T-cell (primary cell): ENCODE results near the gene FHL1. TPM values are rescaled to one million over a fixed set of nuclear protein-coding genes. Genes with fewer than 3 reads are reported as not detected.

ENCODE experiments used
- ATAC-seq, 4 experiments: fragments of 200-7000 bp in 3 of 4; fragments of 150-1000 bp in 1 of 4; cut with Tn5 transposase; replicated peaks in 1 of 4; 1 replicate in 3 of 4; 2 replicates in 1 of 4; pipeline ENCODE4 v1.10.0; 2021; ENCODE audit warnings: moderate library complexity in 3 of 4, mild to moderate bottlenecking in 2 of 4, moderate number of reproducible peaks in 1 of 4
- CTCF ChIA-PET, 2 donors: fragments of 300-600 bp; sonication (Branson Sonifier 250); formaldehyde crosslinking; loops; one replicate each; lab custom pipeline; 2022; ENCODE audit warnings: antibody characterized with exemption in 2 of 2; lab: Charles Lee
- POLR2A ChIA-PET, 2 donors: fragments of 300-600 bp; sonication (Branson Sonifier 250); formaldehyde crosslinking; loops; one replicate each; lab custom pipeline; 2022; ENCODE audit warnings: antibody characterized with exemption in 2 of 2; lab: Charles Lee
- DNase-seq, 35 experiments: peaks; one replicate each; pipeline versions ENCODE4 v3.0.0 to v3.0.0-alpha.2; 2013 to 2023
- H3K27ac ChIP-seq: one replicate; pipeline ENCODE4 v1.5.1; 2013; ENCODE audit warnings: low read length
- H3K27me3 ChIP-seq, 2 experiments: replicated peaks in 1 of 2; 1 replicate in 1 of 2; 2 replicates in 1 of 2; pipeline versions ENCODE4 v1.6.1 to v1.7.0; 2013; ENCODE audit warnings: low read length in 1 of 2, mixed read lengths in 1 of 2; ENCODE audit not compliant: control insufficient read depth in 2 of 2, insufficient read depth in 2 of 2; ENCODE audit errors: extremely low read depth in 1 of 2
- H3K36me3 ChIP-seq, 2 donors: 1 replicate in 1 of 2; 2 replicates in 1 of 2; pipeline versions ENCODE4 v1.6.1 to v1.7.0; 2013; ENCODE audit warnings: low read length in 1 of 2; ENCODE audit not compliant: control insufficient read depth in 2 of 2, insufficient read depth in 1 of 2; ENCODE audit errors: extremely low read depth in 1 of 2
- H3K4me1 ChIP-seq, 2 experiments: 1 replicate in 1 of 2; 2 replicates in 1 of 2; pipeline versions ENCODE4 v1.6.1 to v1.7.0; 2013; ENCODE audit warnings: low read length in 2 of 2, mixed read lengths in 1 of 2; ENCODE audit not compliant: insufficient read depth in 2 of 2, control insufficient read depth in 1 of 2; ENCODE audit errors: extremely low read depth in 1 of 2
- H3K4me3 ChIP-seq, 2 donors: 1 replicate in 1 of 2; 2 replicates in 1 of 2; pipeline versions ENCODE4 v1.5.1 to v1.7.0; 2013; ENCODE audit warnings: mild to moderate bottlenecking in 2 of 2, low read length in 1 of 2, moderate library complexity in 1 of 2; ENCODE audit not compliant: control insufficient read depth in 1 of 2; ENCODE audit errors: extremely low read depth in 1 of 2
- H3K9me3 ChIP-seq: 2 replicates; pipeline ENCODE4 v1.7.0; 2013
- H3K27ac Mint-ChIP-seq, 2 donors: one replicate each; pipeline ENCODE4 v1.8.0; 2020 to 2021; ENCODE audit warnings: mild to moderate bottlenecking in 2 of 2, mixed read lengths in 2 of 2
- H3K27me3 Mint-ChIP-seq, 2 donors: one replicate each; pipeline ENCODE4 v1.8.0; 2021 to 2022; ENCODE audit warnings: mixed read lengths in 2 of 2
- H3K36me3 Mint-ChIP-seq: one replicate; pipeline ENCODE4 v1.8.0; 2021; ENCODE audit warnings: mixed read lengths
- H3K4me1 Mint-ChIP-seq, 3 donors: one replicate each; pipeline ENCODE4 v1.8.0; 2020 to 2022; ENCODE audit warnings: mixed read lengths in 3 of 3, mild to moderate bottlenecking in 1 of 3
- H3K4me3 Mint-ChIP-seq, 3 donors: one replicate each; pipeline ENCODE4 v1.8.0; 2020 to 2022; ENCODE audit warnings: mild to moderate bottlenecking in 3 of 3, mixed read lengths in 3 of 3, moderate library complexity in 3 of 3
- H3K9me3 Mint-ChIP-seq, 3 donors: one replicate each; pipeline ENCODE4 v1.8.0; 2020 to 2022; ENCODE audit warnings: mixed read lengths in 3 of 3
- WGBS: methylation state at CpG from one replicate; pipeline ENCODE4 v1.1.5; 2013; ENCODE audit warnings: missing lambda C conversion rate; ENCODE audit not compliant: insufficient coverage; 5-methylcytosine and 5-hydroxymethylcytosine counted together
- total RNA-seq, 35 experiments: library from RNA in 6 of 35; stranded (reverse) in 6 of 35; fragments of 120-200 nt in 1 of 35; gene quantifications; one replicate each; pipeline versions ENCODE4 v1.2.1 to v1.2.4 and lab custom pipeline; 2013 to 2026

FHL1 gene
- total RNA-seq, 5 donors from 2014 or later (not counting 1 experiment from before 2014, with no cell fraction given), result 14.1 to 32.8 (median 26.0) TPM

- no peak overlapping the region for H3K27ac Mint-ChIP-seq
- ATAC-seq (no peak), DNase-seq (no peak)
- ChIA-PET POLR2A (no interaction called here), CTCF (no interaction called here)
- 100% methylated on average over 1 of the region's 5 CpGs for WGBS
- H3K27me3 ChIP-seq, result no peaks in the 10 kb centered on the region
- no peaks in the 10 kb centered on the region for H3K4me1 Mint-ChIP-seq
- no peaks in the 10 kb centered on the region for H3K9me3 Mint-ChIP-seq
- no peaks in the 10 kb centered on the region for H3K9me3 ChIP-seq
- peaks cover 0 to 4% of the 10 kb centered on the region in 2 donors for H3K27me3 Mint-ChIP-seq
- H3K4me3 Mint-ChIP-seq, result no peak overlapping the region
- peaks cover 0 to 39% of the 10 kb centered on the region in 2 donors for H3K36me3 ChIP-seq
- no peaks in the 10 kb centered on the region for H3K4me1 ChIP-seq
- H3K36me3 Mint-ChIP-seq, result peaks cover 21% of the 10 kb centered on the region
- no peak overlapping the region for H3K4me3 ChIP-seq
- H3K27ac ChIP-seq, result no peak overlapping the region
Measured at GRCh38 chrX:136219893-136220292, 72.6 kb downstream of the FHL1 start.

DNA sequence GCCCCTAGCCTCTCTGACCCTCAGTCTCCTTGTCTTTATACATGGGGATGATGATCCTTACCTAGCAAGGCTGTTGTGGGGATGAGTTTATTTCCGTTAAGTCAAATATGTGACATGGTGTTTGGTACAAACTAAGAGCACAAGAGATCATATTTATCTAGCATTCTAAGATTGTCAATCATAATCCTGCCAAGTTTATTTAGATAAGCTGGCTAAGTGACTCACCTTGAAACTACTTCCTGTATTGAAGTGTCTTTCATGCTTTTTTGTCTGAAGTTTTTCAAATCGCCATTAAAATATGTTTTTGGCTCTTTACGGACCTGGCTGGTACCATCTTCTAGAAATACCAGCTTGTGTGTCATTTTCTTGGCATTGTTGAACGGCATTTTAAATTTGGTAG lies 73.2 kb downstream of the FHL1 start:
- no peaks in the 10 kb centered on the region for H3K4me1 Mint-ChIP-seq
- no peak overlapping the region for H3K4me3 Mint-ChIP-seq
- H3K4me1 ChIP-seq, result no peaks in the 10 kb centered on the region
- peaks cover 0 to 42% of the 10 kb centered on the region in 2 donors for H3K36me3 ChIP-seq
- POLR2A ChIA-PET, result no interaction called here
- H3K9me3 Mint-ChIP-seq, result no peaks in the 10 kb centered on the region
- CTCF ChIA-PET, result no interaction called here
- peaks cover 25% of the 10 kb centered on the region for H3K36me3 Mint-ChIP-seq
- H3K9me3 ChIP-seq, result no peaks in the 10 kb centered on the region
- no peaks in the 10 kb centered on the region for H3K27me3 ChIP-seq
- no peak for DNase-seq
- H3K27ac ChIP-seq, result no peak overlapping the region
- no peak for ATAC-seq
- peaks cover 0 to 4% of the 10 kb centered on the region in 2 donors for H3K27me3 Mint-ChIP-seq
- H3K27ac Mint-ChIP-seq, result no peak overlapping the region
- H3K4me3 ChIP-seq, result no peak overlapping the region
- WGBS, result no CpG with 5 or more reads among the region's 4 CpGs

DNA sequence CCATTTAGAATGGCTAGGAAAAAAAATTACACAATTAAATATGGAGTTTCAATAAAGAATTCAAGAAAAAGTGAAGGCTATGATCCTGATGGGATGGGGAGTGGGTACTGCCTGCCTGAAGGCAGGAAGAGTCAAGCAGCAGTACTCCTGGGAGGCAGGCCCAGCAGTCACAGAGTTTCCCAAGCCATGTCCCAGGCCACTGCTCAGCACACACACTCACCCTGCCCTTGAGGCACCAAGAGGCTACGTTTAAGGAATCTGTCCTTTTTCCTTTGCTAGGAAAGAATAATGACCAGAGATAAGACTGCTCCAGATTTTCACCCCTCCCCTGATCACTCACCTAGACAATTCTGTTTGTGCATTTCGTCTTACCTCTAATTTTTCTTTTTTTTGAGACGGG lies 73.6 kb downstream of the FHL1 start:
- ChIA-PET CTCF (no interaction called here), POLR2A (no interaction called here)
- no peaks in the 10 kb centered on the region for H3K4me1 Mint-ChIP-seq
- no peak overlapping the region for H3K4me3 Mint-ChIP-seq
- H3K27ac ChIP-seq, result no peak overlapping the region
- H3K27me3 Mint-ChIP-seq, result peaks cover 0 to 4% of the 10 kb centered on the region in 2 donors
- ATAC-seq (no peak), DNase-seq (no peak)
- H3K27me3 ChIP-seq, result no peaks in the 10 kb centered on the region
- H3K9me3 Mint-ChIP-seq, result no peaks in the 10 kb centered on the region
- H3K4me3 ChIP-seq, result no peak overlapping the region
- no peak overlapping the region for H3K27ac Mint-ChIP-seq
- no peaks in the 10 kb centered on the region for H3K9me3 ChIP-seq
- no peaks in the 10 kb centered on the region for H3K4me1 ChIP-seq
- H3K36me3 Mint-ChIP-seq, result peaks cover 28% of the 10 kb centered on the region
- peaks cover 0 to 42% of the 10 kb centered on the region in 2 donors for H3K36me3 ChIP-seq
- WGBS, result 100% methylated on average over 2 of the region's 3 CpGs

DNA sequence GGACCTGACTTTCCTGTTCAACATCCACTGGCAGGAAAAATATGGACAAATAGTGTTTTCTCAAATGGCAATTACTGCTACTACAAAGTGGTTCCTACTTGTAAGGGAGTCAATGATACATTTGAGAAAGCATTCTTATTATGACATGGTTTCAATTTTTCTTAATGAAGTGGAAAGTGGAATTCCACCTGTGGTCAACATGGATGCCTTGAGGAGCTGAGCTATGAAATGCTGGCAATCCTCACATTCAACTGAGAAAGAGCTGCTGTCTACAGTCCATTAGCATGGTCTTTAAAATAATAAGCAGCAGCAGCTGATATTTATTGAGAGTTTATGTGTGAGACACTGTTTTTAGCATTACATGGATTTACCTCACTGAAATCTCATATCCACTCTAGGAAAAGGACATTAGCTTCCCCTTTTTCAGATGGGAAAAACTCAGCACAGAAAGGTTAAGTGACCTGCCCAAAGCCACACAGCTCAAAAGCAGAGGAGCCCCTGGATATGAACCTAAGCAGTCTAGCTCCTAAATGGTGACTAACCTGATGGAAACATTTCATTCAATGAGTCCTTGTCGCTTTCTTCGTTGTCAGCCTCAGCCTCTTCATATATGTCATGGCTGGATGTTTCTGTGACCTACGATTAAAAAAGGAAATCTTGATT lies 74.6 kb downstream of the FHL1 start:
- Histone ChIP-seq H3K4me1 (no peaks in the 10 kb centered on the region), H3K27ac (no peak overlapping the region), H3K9me3 (no peaks in the 10 kb centered on the region), H3K4me3 (no peak overlapping the region), H3K36me3 (peaks cover 0 to 49% of the 10 kb centered on the region in 2 donors), H3K27me3 (no peaks in the 10 kb centered on the region)
- ChIA-PET CTCF (no interaction called here), POLR2A (interaction anchor here in 1 of 2 donors (0.6 kb wide), 1 partner anchor 1051 kb away, joined by 3 read pairs; no protein-coding TSS in a partner anchor)
- Mint-ChIP-seq H3K9me3 (no peaks in the 10 kb centered on the region), H3K36me3 (peaks cover 32% of the 10 kb centered on the region), H3K27me3 (peaks cover 0 to 4% of the 10 kb centered on the region in 2 donors), H3K4me3 (no peak overlapping the region), H3K27ac (no peak overlapping the region), H3K4me1 (no peaks in the 10 kb centered on the region)
- no peak for DNase-seq
- no peak for ATAC-seq
- WGBS, result 100% methylated on average over 1 of the region's 3 CpGs

DNA sequence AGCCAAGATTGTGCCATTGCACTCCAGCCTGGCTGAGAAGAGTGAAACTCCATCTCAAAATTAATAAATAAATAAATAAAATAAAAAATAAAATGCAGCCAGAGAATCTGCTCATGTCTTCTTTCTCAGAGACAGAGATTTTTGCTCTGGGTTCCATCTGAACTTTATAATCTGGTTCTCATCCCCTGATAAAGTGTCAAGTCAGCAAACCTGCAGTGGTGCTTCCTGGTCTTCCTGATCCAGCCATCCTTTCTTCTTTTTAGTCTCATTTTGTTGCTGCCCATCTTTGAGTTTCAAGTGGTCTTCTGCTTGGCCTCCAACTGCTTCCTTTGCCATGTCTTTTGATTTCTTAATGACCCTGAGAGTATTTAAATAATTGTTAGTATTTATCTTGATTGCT lies 79.7 kb downstream of the FHL1 start:
- no peak overlapping the region for H3K4me3 Mint-ChIP-seq
- Histone ChIP-seq H3K36me3 (peaks cover 0 to 36% of the 10 kb centered on the region in 2 donors), H3K27ac (no peak overlapping the region), H3K4me3 (no peak overlapping the region), H3K4me1 (no peaks in the 10 kb centered on the region), H3K27me3 (no peaks in the 10 kb centered on the region), H3K9me3 (no peaks in the 10 kb centered on the region)
- DNase-seq, result no peak
- H3K4me1 Mint-ChIP-seq, result peaks cover 0 to 22% (median 14%) of the 10 kb centered on the region in 3 donors
- no peaks in the 10 kb centered on the region for H3K9me3 Mint-ChIP-seq
- no peak for ATAC-seq
- ChIA-PET CTCF (no interaction called here), POLR2A (no interaction called here)
- peaks cover 35% of the 10 kb centered on the region for H3K36me3 Mint-ChIP-seq
- peak overlapping the region in 1 of 2 donors; percentile 2 for H3K27ac Mint-ChIP-seq
- peaks cover 0 to 4% of the 10 kb centered on the region in 2 donors for H3K27me3 Mint-ChIP-seq

- no peaks in the 10 kb centered on the region for H3K9me3 Mint-ChIP-seq
- peak overlapping the region in 1 of 2 donors; percentile 70 for H3K27ac Mint-ChIP-seq
- Histone ChIP-seq H3K9me3 (no peaks in the 10 kb centered on the region), H3K4me3 (no peak overlapping the region), H3K4me1 (no peaks in the 10 kb centered on the region), H3K27ac (no peak overlapping the region), H3K36me3 (peaks cover 0 to 31% of the 10 kb centered on the region in 2 donors), H3K27me3 (no peaks in the 10 kb centered on the region)
- H3K27me3 Mint-ChIP-seq, result peaks cover 0 to 6% of the 10 kb centered on the region in 2 donors
- peaks cover 0 to 22% (median 14%) of the 10 kb centered on the region in 3 donors for H3K4me1 Mint-ChIP-seq
- peak in 1 of 35 experiments; percentile 14 for DNase-seq
- ChIA-PET CTCF (no interaction called here), POLR2A (no interaction called here)
- 20% methylated on average over 1 of the region's 8 CpGs for WGBS
- H3K4me3 Mint-ChIP-seq, result no peak overlapping the region
- peak in 3 of 4 experiments; percentile 73 to 95 (median 87) for ATAC-seq
- H3K36me3 Mint-ChIP-seq, result peaks cover 33% of the 10 kb centered on the region
Measured at GRCh38 chrX:136227948-136228838, 80.9 kb downstream of the FHL1 start.
